DMS114 treated with DMSO at 0.1 percent for 48 hours (cell line): ENCODE results near the gene KASH5.
A peak's percentile ranks its signal among the peaks of the same experiment; 100 is the strongest.

Experiments used
- DNase-seq: peaks from one replicate; lab custom pipeline; 2025; ENCODE audit not compliant: unreplicated experiment; lab: John Stamatoyannopoulos, UW

Gene KASH5

DNA sequence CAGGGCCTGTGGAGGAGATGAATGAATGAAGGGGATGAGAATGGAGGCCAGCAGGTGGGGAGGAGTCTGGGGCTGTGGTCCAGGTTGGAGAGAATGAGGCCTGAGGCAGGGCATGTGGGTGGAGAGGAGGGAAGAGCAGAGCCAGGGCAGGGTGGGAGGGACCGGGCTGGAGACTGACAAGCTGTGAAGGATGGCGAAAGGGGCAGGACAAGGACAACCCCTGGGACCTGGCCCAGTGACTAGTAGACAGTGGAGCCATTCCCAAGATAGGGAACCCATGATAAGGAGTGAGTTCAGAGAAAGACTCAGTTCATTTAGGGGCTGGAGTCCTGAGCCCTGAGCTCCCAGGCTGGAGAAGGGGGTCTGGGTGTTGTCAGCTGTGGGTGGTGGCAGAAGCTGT, 32.2 kb downstream of the KASH5 start:
- DNase-seq = no peak

- peak; percentile 21 for DNase-seq
Observed at GRCh38 chr19:49421039-49421877, 33.2 kb downstream of the KASH5 start.

- no peak for DNase-seq
Observed at GRCh38 chr19:49421878-49422202, 33.8 kb downstream of the KASH5 start.

DNA sequence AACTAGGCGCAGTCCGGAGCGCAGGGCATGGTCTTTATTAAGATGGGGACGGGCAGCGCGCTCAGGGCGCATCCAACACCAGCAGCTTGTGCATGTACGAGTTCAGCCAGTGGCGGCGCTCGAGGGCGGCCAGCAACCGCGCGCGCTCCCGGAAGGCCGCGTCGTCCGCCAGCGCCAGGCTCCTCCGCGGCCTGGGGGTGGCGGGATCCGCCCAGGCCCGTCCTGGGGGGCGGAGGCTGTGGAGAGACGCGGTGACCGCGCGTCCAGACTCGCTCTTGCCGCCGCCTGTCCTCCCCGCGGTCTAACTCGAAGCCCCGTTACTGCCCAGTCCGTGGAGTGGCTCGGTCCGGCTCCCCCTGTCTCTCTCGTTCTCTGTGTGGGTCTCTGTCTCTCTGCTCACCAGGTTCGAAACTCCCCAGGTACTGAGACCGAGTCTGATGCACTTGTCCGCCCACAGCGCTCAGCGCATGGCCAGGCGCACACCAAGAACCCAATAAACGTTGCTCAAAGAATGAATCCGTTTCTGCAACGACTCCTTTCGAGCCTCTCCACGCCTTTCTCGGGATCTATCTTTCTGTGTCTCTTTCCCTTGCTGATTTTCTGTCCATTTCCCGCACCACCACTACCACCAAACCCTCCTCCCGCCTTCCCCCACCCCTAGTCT, 34.5 kb downstream of the KASH5 start:
- no peak for DNase-seq

DNA sequence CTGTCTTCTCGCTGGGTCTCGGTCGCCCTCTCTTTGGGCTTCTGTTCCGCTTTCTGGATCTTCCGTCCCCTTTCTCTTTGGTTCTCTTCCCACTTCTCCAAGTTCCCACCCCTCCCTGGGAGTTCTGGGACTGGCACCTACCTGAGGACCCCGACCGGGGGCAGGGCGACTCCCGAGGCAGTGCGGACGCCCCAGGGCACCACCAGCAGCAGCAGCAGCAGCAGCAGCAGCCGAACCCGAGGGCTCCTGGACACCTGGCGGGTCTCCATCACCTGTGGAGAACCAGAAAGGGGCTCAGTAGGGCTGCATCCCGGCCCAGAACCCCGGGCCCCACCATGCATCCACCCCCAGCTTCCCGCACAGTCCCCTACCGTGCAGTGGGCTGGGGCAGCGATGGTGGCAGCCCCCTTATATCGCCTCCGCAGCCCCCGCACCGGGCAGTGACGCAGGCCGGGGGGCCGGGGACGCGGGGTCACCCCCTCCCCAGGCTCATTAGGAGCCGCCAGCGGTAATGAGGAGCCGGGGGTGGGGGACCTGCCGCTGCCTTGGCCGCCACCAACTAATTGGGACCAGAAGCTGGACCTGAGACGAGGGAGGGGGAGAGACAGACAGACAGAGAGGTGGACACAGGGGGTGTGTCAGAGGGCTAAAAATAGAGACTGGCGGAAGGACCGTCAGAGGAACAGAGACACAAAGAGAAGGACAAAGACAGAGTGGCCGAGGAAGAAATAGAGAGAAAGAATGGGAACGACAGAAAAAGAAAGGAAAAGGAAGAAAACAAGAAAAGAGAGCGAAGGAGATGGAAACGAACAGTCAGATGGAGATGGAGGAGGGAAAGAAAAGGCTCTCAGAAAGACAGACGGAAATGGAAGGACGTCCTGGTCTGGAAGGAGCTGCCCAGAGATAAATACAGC, 35.3 kb downstream of the KASH5 start, which contains the start of gene PTH2:
PTH2 (minus strand) TSS at position 371 of the 914 bp plus-strand sequence; CDS start at position 269, 102 bp downstream.
- DNase-seq = no peak

GRCh38 chr19:49423985-49424303, 35.9 kb downstream of the KASH5 start:
- DNase-seq = no peak

- DNase-seq = no peak
Observed at GRCh38 chr19:49425178-49425577, 37.1 kb downstream of the KASH5 start, which contains the start of gene GFY. Gene GFY (plus strand): TSS chr19:49425388. CDS start chr19:49426431, 1,043 bp downstream.

GRCh38 chr19:49425922-49426592, 38.0 kb downstream of the KASH5 start:
- no peak for DNase-seq

GRCh38 chr19:49427339-49427738, 39.3 kb downstream of the KASH5 start:
- DNase-seq = no peak

- DNase-seq = no peak
Observed at GRCh38 chr19:49427855-49428546, 40.0 kb downstream of the KASH5 start.

GRCh38 chr19:49428547-49429451, 40.8 kb downstream of the KASH5 start:
- no peak for DNase-seq

DNA sequence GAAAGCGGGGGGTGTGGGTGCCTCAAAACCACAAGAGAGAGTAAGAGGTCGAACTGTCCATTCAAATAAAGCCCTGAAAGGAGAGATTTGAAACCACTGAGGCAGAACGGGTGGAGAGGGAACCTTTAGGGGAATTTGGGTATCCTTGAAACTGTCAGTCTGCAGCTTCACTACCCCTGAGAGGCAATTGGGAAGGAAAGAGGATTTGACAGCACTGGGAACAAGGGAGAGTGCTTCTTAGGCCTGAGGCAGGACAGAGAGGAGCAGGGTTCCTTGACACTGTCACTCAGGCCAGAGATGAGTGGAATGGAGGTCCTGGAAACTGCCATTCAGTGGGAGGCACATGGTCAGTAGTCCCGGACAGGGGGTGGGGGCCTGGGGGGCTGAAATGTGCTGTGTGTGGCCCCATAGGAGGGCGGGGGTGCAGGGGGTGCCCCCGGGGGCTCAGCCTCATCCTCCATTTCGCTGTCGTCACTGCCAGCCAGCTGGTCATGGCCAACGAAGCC, 42.2 kb downstream of the KASH5 start:
- DNase-seq = no peak

GRCh38 chr19:49430678-49431329, 42.8 kb downstream of the KASH5 start:
- DNase-seq = no peak

DNA sequence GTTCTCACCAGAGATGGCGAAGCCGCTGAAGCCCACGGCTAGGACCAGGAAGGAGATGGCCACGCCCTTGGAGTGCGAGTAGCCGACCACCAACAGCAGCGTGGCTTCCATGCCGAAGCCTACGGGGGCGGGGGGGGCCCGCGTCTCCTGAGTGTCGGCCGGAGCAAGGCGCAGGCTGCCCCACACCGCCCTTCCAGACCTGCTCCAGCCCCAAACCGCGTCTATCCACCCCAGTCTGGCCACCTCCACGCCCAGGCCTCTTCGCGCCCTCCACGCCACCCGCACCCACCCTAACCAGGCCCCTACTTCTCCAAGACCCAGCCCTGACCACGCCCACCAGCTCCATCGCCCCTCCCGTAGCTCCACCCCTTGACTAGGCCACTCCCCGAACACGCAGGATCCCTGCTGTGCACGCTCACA, 43.3 kb downstream of the KASH5 start:
- no peak for DNase-seq

DNA sequence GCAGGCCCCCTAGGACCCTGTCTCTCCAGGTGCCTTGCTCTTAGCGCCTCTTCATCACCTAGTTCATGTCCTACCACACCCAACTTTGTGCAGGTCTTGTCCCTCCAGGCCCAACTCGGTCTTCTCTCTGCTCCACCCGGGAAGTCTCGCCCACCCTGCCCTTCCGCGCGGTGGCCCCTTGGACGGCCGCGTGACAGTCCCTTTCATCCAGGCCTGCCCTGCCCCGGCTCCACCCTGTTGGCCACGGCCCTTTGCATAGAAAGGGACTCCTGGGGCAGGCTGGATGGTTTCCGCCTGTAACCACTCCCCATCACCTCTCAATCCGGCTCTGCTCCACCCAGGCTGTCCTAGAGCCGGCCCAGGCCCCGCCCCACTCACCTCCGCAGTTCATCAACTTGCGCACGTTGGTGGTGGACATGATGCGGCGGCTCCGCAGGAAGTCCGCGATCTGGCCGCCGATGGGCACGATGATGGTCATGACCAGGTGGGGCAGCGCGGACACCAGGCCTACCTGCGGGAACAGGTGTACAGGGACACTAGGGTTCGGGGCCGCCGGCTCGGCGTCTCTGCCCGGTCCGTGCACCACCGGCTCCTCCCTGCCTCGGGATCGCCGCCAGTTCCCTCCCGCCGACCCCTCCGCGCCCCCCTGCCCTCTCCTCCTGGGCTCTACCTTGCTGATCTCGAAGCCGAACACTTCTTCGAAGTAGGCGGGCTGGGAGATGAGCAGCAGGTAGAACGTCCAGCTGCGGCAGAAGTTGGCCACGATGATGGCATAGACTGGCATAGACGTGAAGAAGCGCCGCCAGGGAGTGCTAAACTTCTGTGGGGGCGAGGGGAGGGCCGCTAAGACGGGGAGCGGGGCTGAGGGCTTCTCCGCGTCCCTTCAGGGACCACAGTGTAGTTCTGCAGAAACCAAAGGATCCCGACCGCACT, 44.4 kb downstream of the KASH5 start:
- no peak for DNase-seq

- DNase-seq = no peak
Observed at GRCh38 chr19:49433240-49433901, 45.3 kb downstream of the KASH5 start.
